ENCODE measurements around the gene KLHL29. TPM values are rescaled to one million over a fixed set of nuclear protein-coding genes. Genes with fewer than 3 reads are reported as not detected.

The KLHL29 gene
- total RNA-seq, 1 donor from 2014 or later = 5.5 TPM

DNA sequence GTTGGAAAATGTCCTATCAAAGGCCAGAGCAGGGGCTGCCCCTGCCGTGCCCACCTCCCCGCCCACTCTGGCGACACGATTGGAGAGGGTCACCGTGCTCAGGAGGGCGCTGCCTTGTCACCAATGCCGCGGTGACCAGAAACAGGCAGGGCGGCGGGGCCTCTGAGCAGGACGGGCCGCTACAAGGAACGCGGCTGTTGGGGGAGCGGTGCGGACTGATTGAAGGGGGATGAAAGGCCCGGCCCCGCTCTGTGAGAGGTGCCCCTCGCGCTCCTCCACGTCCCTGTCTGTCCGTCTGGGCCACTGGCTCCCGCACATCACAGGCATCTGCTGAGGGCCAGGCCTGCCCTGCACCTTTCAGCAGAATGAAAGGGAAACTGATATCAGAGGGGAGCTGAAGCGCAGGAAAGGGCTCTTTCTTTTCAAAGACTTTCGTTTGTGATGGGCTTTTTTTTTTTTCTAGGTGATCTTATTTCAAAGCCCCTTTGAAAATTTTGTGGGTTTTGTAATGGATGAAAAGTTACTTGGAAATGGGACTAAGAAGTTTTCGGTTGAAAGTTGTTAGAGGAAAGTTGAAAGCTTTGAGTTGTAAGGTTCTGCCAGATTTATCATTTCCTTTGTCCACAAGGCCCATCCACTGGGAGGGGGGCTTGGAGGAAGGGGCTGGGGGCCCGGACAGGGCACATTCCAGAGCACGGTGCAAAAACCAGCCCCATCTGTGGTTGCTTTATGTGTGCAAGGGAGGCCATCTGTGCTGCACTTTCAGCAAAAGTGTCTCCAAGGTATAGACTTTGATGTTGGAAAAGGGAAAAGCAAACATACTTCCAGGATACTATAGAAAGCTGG is 244.2 kb downstream of the KLHL29 start:
- H3K4me3 Mint-ChIP-seq (ENCODE audit: unreplicated experiment) = no peak overlapping the region
- DNase-seq (ENCODE audit: low read depth) = no peak
- H3K27ac ChIP-seq (ENCODE audit: low read depth, low read length) = no peak overlapping the region

DNA sequence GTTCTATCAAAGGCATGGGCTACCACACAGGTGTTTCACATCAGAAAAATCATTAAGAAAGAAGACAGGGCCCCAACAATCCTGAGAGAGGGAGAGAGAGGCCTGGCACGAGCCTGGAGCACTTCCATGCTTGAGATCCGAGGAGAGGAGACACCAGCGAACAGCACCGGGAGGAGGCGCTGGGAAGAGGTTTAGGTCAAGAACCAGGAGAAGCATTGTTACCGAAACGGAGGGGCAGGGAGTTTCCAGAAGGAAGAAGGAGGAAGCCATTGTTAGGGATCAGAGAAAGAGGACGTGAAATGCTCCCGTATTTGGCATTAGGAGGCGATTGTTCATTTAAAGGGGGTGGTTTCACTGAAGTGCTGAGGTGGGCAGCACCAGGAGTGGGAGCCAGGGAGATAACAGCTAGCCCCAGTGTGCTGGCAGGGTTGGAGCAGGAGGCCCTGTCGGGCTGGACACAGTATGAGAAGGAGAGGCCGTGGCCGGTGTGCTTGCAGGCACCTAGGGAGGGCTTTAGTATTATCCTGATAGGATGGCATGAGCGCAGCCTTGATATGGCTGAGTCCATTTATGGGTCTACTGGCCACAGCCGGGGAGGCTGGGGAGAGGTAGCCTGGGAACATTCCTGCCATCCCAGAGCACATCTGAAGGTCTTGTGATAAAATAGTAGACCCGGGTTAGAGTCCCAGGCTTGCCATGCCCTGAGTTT is 244.9 kb downstream of the KLHL29 start:
- FAIRE-seq (no peak), DNase-seq (ENCODE audit: low read depth) (no peak)
- Mint-ChIP-seq H3K4me3 (ENCODE audit: unreplicated experiment) (no peak overlapping the region), H3K36me3 (ENCODE audit: low read depth, unreplicated experiment) (peaks cover 2% of the 10 kb centered on the region), H3K4me1 (ENCODE audit: low read depth, unreplicated experiment) (peaks cover 7% of the 10 kb centered on the region), H3K27me3 (ENCODE audit: low read depth, unreplicated experiment) (peaks cover 49% of the 10 kb centered on the region), H3K9me3 (ENCODE audit: unreplicated experiment) (peaks cover 1% of the 10 kb centered on the region), H3K27ac (ENCODE audit: unreplicated experiment) (no peak overlapping the region)
- Histone ChIP-seq H3K79me2 (ENCODE audit: insufficient read depth, low read length) (no peaks in the 10 kb centered on the region), H3K4me3 (ENCODE audit: insufficient read depth, low read depth, low read length) (no peak overlapping the region), H2AFZ (ENCODE audit: low read depth, low read length) (no peak overlapping the region), H3K9ac (ENCODE audit: low read length) (no peak overlapping the region), H3K4me2 (ENCODE audit: low read length) (no peak overlapping the region), H3K27me3 (ENCODE audit: insufficient read depth, low read length) (no peaks in the 10 kb centered on the region), H3K4me1 (ENCODE audit: insufficient read depth, low read length) (no peaks in the 10 kb centered on the region), H3K9me3 (ENCODE audit: insufficient read depth, low read depth, low read length) (peaks cover 4% of the 10 kb centered on the region), H3K36me3 (ENCODE audit: insufficient read depth, low read length) (no peaks in the 10 kb centered on the region), H4K20me1 (ENCODE audit: insufficient read depth, low read length) (no peaks in the 10 kb centered on the region), H3K27ac (ENCODE audit: low read depth, low read length) (no peak overlapping the region)
- no peak for TF ChIP-seq EZH2 (IDR thresholded peaks at IDR 0.05; ENCODE audit: insufficient read depth, low read length)
- TF ChIP-seq, protein P1, sequence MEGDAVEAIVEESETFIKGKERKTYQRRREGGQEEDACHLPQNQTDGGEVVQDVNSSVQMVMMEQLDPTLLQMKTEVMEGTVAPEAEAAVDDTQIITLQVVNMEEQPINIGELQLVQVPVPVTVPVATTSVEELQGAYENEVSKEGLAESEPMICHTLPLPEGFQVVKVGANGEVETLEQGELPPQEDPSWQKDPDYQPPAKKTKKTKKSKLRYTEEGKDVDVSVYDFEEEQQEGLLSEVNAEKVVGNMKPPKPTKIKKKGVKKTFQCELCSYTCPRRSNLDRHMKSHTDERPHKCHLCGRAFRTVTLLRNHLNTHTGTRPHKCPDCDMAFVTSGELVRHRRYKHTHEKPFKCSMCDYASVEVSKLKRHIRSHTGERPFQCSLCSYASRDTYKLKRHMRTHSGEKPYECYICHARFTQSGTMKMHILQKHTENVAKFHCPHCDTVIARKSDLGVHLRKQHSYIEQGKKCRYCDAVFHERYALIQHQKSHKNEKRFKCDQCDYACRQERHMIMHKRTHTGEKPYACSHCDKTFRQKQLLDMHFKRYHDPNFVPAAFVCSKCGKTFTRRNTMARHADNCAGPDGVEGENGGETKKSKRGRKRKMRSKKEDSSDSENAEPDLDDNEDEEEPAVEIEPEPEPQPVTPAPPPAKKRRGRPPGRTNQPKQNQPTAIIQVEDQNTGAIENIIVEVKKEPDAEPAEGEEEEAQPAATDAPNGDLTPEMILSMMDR (IDR thresholded peaks at IDR 0.05; ENCODE audit: insufficient read depth, low read depth, low read length) = no peak

More for the DNA sequence above, 244.2 kb downstream of the KLHL29 start:
- no peak for FAIRE-seq
- Histone ChIP-seq H3K79me2 (ENCODE audit: insufficient read depth, low read length) (no peaks in the 10 kb centered on the region), H3K4me2 (ENCODE audit: low read length) (no peak overlapping the region), H3K4me3 (ENCODE audit: insufficient read depth, low read depth, low read length) (no peak overlapping the region), H2AFZ (ENCODE audit: low read depth, low read length) (no peak overlapping the region), H3K9me3 (ENCODE audit: insufficient read depth, low read depth, low read length) (peaks cover 9% of the 10 kb centered on the region), H4K20me1 (ENCODE audit: insufficient read depth, low read length) (no peaks in the 10 kb centered on the region), H3K27me3 (ENCODE audit: insufficient read depth, low read length) (no peaks in the 10 kb centered on the region), H3K9ac (ENCODE audit: low read length) (no peak overlapping the region), H3K36me3 (ENCODE audit: insufficient read depth, low read length) (no peaks in the 10 kb centered on the region), H3K4me1 (ENCODE audit: insufficient read depth, low read length) (no peaks in the 10 kb centered on the region)
- Mint-ChIP-seq H3K27me3 (ENCODE audit: low read depth, unreplicated experiment) (peaks cover 45% of the 10 kb centered on the region), H3K4me1 (ENCODE audit: low read depth, unreplicated experiment) (peaks cover 7% of the 10 kb centered on the region), H3K36me3 (ENCODE audit: low read depth, unreplicated experiment) (peaks cover 4% of the 10 kb centered on the region), H3K27ac (ENCODE audit: unreplicated experiment) (no peak overlapping the region), H3K9me3 (ENCODE audit: unreplicated experiment) (peaks cover 7% of the 10 kb centered on the region)
- TF ChIP-seq, protein P1 (IDR thresholded peaks at IDR 0.05; ENCODE audit: insufficient read depth, low read depth, low read length) = no peak
- no peak for TF ChIP-seq EZH2 (IDR thresholded peaks at IDR 0.05; ENCODE audit: insufficient read depth, low read length)
